ENCODE data around the gene DHRS1.
"Not testable (repeated sequence)": the region's sequence is repeated elsewhere in the genome, so short reads cannot be mapped to it uniquely, and the experiment has no call there.

Gene DHRS1

DNA sequence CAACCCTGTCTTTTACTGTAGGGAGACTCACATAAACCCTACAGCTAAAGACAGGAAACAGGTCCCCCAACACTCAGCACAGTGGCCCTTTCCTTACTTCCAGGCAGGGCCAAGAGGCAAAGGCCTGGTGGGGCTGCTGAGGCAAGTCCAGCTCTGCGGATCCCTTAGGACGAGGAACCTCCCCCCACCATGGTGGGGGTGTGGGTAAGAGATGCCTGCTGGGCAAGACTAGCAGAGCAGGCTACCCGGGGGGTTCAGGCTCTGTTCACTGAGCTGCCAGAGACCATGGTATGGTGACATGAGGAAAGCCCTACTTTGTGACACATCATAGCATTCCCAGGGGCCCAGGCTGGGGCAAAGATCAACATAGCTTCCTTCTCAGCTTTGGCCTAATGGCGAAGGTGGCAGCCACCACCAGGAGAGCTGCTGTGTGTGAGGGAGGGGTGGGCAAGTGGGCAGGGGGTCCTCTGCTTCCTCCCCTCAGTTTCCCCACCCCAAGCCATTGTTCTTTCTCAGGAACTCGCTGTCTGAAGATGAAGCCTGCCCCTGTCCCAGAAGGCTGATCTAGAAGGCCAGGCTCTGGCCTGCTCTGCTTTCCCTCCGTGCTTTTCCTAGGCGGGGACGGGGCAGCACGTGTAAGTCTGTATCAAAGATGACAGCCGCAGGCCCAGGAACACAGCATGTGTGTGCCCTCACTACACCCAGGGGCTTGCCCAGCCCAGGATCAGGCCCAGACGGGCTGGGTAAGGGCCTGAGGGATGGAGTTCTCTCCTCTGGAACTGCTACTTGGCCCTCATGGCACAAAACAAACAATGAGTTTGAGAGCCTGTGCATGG, 47.1 kb downstream of the DHRS1 start:
- DNase-seq (ENCODE audit: extremely low read depth in 1 of 2, low read depth in 1 of 2), result no peak

DNA sequence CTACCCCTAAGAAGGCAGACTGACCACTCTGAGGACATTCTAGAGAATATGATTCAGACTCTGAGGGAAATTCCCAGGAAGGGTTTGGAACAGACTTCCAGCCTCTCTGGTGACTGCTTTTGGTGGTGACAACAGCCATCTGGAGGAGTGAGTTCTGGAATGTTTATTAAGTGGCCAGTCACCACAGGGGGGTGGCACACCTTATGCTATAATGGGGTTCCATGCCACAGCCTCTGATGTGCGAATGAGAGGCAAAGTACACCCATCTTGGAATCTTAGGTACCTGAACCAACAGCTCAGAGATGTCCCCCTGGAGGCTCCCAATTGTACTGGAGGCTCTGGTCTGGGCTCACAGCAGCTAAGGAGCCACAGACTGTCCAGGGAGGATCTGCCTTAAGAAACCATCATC, 47.7 kb downstream of the DHRS1 start:
- no peak for DNase-seq (ENCODE audit: extremely low read depth in 1 of 2, low read depth in 1 of 2)

DNA sequence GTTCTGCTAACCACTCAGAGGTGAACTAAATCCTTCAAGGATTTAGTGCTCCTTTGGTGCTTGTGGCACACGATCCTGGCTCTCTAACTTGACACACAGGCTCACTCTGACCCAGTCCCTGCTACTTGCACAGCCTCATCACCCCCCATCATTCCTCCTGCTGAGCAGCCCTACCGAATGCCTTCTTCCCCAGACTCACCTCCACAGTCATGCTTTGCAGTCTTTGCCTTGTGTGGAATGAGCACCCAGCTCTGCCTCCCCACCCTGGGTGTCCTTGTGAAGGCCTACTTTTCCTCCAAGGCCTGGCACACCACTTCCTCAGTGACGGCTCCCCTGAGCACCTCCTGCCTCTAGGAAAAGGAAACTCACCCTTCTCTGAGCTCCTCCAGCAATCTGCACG, 49.2 kb downstream of the DHRS1 start:
- no peak for DNase-seq (ENCODE audit: extremely low read depth in 1 of 2, low read depth in 1 of 2)

DNA sequence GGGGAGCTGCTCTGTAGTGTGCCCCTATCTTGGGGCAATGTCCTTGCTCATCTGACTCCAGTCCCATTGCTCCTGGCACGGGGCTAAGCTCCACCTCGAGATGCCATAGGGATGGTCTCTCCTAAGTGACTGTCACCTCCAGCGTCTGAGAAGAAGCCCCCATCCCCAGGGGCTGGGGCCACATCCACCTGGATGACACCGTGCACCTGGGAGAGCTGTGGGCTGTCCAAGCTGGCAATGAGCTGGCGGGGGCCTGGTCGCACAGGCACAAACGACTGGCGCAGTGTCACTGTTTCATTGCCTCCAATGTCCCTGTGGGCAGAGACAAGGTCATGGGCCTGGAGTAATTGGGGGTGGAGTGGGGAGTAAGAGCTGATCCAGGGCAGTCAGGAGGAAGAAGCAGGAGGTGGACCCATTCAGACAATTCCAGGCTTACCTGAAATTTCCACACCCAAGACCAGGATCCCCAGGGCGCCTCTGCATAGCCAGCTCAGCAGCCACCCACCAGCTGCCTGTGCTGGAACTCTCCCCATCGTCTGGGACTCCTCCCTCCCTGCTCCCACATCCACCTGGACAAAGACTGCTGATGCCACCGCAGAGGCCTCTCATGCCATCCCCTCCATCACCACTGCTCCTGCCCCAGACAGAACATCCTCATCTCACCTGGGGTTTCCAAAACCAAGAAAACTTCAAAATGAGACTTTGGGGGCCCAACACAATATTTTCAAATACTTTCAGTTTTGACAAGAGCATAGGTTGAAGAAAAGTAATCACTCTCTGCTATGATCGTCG, 50.2 kb downstream of the DHRS1 start:
- no peak for DNase-seq (ENCODE audit: extremely low read depth in 1 of 2, low read depth in 1 of 2)

DNA sequence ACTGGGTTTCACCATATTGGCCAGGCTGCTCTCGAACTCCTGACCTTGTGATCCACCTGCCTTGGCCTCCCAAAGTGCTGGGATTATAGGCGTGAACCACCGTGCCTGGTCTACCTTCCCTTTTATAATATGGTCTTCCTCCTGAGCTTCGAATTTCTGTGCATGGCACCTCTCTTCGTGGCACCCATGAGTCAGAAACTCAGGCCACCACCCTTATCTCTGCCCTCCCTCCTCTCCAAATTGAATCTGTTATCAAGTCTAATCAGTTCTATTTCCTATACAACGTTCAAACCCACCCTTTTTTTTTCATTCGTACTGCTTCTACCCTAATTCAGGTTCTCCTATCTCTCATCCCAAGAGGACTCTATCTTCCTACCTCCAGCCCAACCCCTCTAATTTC, 52.2 kb downstream of the DHRS1 start:
- DNase-seq (ENCODE audit: extremely low read depth in 1 of 2, low read depth in 1 of 2), result no peak

DNA sequence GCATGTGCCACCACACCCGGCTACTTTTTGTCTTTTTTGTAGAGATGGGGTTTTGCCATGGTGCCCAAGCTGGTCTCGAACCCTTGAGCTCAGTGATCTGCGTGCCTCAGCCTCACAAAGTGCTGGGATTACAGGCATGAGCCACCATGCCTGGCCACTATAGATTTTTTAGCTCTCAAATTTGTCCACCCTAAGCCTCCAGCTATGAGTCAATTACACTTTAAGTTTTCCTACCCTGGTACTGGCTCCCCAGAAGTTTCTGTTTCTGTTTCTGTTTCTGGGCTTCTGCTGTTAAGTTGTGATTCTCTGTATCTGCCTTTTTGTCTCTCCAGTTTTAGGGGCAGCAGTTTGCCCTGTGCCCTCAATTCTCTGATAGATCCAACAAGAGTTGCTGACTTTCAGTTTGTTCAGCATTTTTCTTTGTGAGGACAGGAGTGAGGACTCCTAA, 52.8 kb downstream of the DHRS1 start:
- DNase-seq (ENCODE audit: extremely low read depth in 1 of 2, low read depth in 1 of 2), result no peak

DNA sequence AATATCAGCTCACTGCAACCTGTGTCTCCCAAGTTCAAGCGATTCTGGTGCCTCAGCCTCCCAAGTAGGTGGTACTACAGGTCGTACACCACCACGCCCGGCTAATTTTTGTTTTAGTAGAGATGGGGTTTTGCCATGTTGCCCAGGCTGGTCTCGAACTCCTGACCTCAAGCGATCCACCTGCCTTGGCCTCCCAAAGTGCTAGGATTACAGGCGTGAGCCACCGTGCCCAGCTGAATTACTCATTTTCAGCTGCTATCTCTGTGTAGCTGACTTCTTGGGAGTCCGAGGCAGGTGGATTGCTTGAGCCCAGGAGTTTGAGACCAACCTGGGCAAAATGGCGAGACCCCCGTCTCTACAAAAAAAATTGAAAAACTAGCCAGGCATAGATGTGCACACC, 54.2 kb downstream of the DHRS1 start:
- not testable (repeated sequence) for DNase-seq (ENCODE audit: extremely low read depth in 1 of 2, low read depth in 1 of 2)

DNA sequence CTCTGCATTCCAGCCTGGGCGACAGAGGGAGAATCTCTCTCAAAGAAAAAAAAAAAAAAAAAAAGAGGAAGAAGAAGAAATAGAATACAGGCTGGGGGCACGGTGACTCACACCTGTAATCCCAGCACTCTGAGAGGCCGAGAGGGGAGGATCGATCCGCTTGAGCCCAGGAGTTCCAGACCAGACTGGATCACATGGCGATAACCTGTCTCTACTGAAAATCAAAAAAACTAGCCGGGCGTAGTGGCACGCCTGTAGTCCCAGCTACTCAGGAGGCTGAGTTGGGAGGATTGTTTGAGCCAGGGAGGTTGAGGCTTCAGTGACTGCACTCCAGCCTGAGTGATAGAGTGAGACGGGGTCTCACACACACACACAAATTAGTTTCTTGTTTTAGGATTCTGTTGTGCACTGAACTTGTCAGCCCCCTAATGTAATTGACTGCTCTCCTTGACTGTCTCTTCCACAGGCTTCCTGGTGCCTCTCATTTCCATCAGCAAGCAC, 56.2 kb downstream of the DHRS1 start:
- no peak for DNase-seq (ENCODE audit: extremely low read depth in 1 of 2, low read depth in 1 of 2)

DNA sequence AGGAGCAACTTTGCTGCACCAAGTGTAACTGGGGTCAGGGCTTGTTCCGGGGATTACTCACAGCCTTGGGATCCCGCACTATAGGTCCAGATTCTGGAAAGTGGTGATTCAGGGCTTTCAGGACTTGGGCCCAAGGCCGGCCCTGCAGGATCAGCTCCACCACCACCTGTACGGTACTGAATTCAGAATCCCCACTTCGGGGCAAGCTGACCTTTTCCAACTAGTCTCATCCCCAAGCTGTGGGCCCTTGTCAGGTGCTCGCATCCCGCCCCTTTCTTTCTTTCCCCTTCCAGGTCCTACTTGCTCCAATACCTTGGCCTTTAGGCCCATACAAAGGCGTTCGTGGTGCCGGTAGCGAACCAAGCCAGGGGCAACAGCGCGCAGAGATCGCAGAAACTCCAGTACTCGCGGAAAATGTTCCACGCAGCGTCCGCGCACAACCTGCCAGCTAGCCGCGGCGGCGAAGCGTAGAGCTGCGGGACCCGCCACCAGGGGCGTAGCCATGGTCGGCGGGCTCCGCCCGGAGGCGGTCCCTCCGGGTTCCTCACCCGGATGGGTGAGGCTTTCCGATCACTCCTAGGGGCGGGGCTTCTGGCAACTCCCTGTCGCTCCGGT, 57.6 kb downstream of the DHRS1 start:
- peak; percentile 89 to 90 for DNase-seq (ENCODE audit: extremely low read depth in 1 of 2, low read depth in 1 of 2)

Data from stimulated activated CD8-positive, alpha-beta memory T cell treated with anti-CD3 and anti-CD28 coated beads, Interleukin-7, amount 100 ng/mL, for 48 hours (primary cell).